Measurements from ENCODE around the gene COLGALT1. TPM values are rescaled to one million over a fixed set of nuclear protein-coding genes. Genes with fewer than 3 reads are reported as not detected.

COLGALT1 gene
- total and polyA plus RNA-seq, 2 experiments from 2014 or later: 18.2 to 63.4 TPM

DNA sequence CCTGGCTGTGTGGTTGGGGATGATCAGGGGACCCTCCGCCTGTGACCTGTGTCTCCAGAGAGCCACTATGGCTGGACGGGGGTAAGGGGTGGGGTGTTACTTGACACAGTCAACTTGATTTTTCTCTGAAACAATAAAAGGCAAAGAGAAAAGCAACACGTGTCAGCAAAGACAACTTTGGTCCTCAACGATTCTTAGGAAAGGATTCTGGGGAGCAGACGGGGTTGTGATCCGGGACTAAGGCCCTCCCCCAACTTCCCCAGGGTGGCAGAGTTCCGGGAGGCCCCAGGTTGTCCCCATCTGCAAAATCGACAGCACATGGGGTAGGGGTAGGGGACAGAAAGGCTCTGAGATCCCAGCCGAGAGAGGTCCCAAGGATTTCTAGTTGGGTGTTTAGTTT lies 46.2 kb downstream of the COLGALT1 start:
- no peak for DNase-seq (ENCODE audit: low spot score)
- Histone ChIP-seq H2AFZ (no peak overlapping the region), H3F3A (replicated peaks; ENCODE audit: low read depth) (peaks cover 19% of the 10 kb centered on the region; the same call in 1 of the 2 replicates), H3K4me1 (ENCODE audit: insufficient read depth) (peaks cover 20% of the 10 kb centered on the region; the same call in 1 of the 2 replicates), H3K9me2 (ENCODE audit: insufficient read depth) (peaks cover 4% of the 10 kb centered on the region; the same call in 1 of the 2 replicates), H3K27ac (ENCODE audit: low read depth) (no peak overlapping the region), H3K79me2 (replicated peaks; ENCODE audit: insufficient read depth) (no peaks in the 10 kb centered on the region), H3K4me3 (peak overlapping the region; percentile 34; the same call in 1 of the 2 replicates), H4K20me1 (replicated peaks; ENCODE audit: insufficient read depth) (no peaks in the 10 kb centered on the region), H3K36me3 (ENCODE audit: insufficient read depth) (no peaks in the 10 kb centered on the region), H3K27me3 (ENCODE audit: insufficient read depth) (peaks cover 6% of the 10 kb centered on the region; the same call in 1 of the 2 replicates), H3K4me2 (peak overlapping the region; percentile 64; the same call in 1 of the 2 replicates)
- H3K4me3 Mint-ChIP-seq: no peak overlapping the region
- TF ChIP-seq, protein P1, sequence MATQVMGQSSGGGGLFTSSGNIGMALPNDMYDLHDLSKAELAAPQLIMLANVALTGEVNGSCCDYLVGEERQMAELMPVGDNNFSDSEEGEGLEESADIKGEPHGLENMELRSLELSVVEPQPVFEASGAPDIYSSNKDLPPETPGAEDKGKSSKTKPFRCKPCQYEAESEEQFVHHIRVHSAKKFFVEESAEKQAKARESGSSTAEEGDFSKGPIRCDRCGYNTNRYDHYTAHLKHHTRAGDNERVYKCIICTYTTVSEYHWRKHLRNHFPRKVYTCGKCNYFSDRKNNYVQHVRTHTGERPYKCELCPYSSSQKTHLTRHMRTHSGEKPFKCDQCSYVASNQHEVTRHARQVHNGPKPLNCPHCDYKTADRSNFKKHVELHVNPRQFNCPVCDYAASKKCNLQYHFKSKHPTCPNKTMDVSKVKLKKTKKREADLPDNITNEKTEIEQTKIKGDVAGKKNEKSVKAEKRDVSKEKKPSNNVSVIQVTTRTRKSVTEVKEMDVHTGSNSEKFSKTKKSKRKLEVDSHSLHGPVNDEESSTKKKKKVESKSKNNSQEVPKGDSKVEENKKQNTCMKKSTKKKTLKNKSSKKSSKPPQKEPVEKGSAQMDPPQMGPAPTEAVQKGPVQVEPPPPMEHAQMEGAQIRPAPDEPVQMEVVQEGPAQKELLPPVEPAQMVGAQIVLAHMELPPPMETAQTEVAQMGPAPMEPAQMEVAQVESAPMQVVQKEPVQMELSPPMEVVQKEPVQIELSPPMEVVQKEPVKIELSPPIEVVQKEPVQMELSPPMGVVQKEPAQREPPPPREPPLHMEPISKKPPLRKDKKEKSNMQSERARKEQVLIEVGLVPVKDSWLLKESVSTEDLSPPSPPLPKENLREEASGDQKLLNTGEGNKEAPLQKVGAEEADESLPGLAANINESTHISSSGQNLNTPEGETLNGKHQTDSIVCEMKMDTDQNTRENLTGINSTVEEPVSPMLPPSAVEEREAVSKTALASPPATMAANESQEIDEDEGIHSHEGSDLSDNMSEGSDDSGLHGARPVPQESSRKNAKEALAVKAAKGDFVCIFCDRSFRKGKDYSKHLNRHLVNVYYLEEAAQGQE (IDR thresholded peaks at IDR 0.05; ENCODE audit: unreplicated experiment): no peak
- no peak for TF ChIP-seq JUNB (IDR thresholded peaks at IDR 0.05; ENCODE audit: unreplicated experiment)
- TF ChIP-seq EZH2phosphoT487 (IDR thresholded peaks at IDR 0.05; ENCODE audit: unreplicated experiment): no peak
- TF ChIP-seq, protein P2, sequence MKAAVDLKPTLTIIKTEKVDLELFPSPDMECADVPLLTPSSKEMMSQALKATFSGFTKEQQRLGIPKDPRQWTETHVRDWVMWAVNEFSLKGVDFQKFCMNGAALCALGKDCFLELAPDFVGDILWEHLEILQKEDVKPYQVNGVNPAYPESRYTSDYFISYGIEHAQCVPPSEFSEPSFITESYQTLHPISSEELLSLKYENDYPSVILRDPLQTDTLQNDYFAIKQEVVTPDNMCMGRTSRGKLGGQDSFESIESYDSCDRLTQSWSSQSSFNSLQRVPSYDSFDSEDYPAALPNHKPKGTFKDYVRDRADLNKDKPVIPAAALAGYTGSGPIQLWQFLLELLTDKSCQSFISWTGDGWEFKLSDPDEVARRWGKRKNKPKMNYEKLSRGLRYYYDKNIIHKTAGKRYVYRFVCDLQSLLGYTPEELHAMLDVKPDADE (IDR thresholded peaks at IDR 0.05): no peak
- no peak for TF ChIP-seq ZNF114 (CRISPR knock-in tag; IDR thresholded peaks at IDR 0.05)
- peaks cover 4% of the 10 kb centered on the region; the same call in 1 of the 3 replicates for H3K9me3 Mint-ChIP-seq
- H3K27me3 Mint-ChIP-seq (ENCODE audit: insufficient read depth, low read depth, poor library complexity): peaks cover 36% of the 10 kb centered on the region
- peaks cover 11% of the 10 kb centered on the region for H3K36me3 Mint-ChIP-seq (ENCODE audit: low read depth)
- H3K4me1 Mint-ChIP-seq: peaks cover 17% of the 10 kb centered on the region
- H3K27ac Mint-ChIP-seq: no peak overlapping the region
- ATAC-seq: no peak

DNA sequence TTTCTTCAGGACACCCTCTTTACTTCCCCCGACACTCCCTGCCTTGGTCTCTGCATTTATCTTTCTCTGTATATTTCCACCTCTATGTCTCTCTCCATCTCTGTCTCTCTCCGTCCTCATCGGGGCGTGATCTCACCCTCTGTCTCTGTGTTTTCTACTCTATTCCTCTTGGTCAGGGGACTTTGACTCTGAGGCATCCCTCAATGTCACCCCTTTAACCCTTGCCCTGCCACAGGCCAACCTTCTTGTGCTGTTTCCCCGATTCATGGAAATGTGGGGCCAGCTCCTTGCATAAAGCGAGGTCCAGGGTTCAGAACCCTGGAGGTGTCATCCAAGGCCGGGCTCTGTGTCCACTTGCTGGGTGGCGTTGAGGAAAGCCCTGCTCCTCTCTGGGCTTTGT lies 46.8 kb downstream of the COLGALT1 start:
- Mint-ChIP-seq H3K27me3 (ENCODE audit: insufficient read depth, low read depth, poor library complexity) (peaks cover 39% of the 10 kb centered on the region), H3K36me3 (ENCODE audit: low read depth) (peaks cover 14% of the 10 kb centered on the region), H3K4me3 (no peak overlapping the region; the same call in 2 of the 3 replicates), H3K9me3 (peaks cover 4% of the 10 kb centered on the region; the same call in 2 of the 3 replicates), H3K27ac (no peak overlapping the region; the same call in 1 of the 2 replicates), H3K4me1 (peaks cover 20% of the 10 kb centered on the region)
- no peak overlapping the region for H2AFZ ChIP-seq
- H4K20me1 ChIP-seq (replicated peaks; ENCODE audit: insufficient read depth): no peaks in the 10 kb centered on the region
- 0 out of 2 replicates have a peak, but pooled peaks have one; percentile 1 for TF ChIP-seq POLR2AphosphoS5 (IDR thresholded peaks at IDR 0.05; ENCODE audit: low read depth)
- TF ChIP-seq STAT1 (IDR thresholded peaks at IDR 0.05; ENCODE audit: unreplicated experiment): no peak
- DNase-seq (ENCODE audit: low spot score) (peak; percentile 43), ATAC-seq (no peak)
- no peaks in the 10 kb centered on the region for H3K79me2 ChIP-seq (replicated peaks; ENCODE audit: insufficient read depth)
- H3K4me1 ChIP-seq (ENCODE audit: insufficient read depth): peaks cover 20% of the 10 kb centered on the region; the same call in 1 of the 2 replicates
- no peak overlapping the region for H3K4me3 ChIP-seq
- H3K27me3 ChIP-seq (ENCODE audit: insufficient read depth): peaks cover 6% of the 10 kb centered on the region; the same call in 1 of the 2 replicates
- no peaks in the 10 kb centered on the region for H3K36me3 ChIP-seq (ENCODE audit: insufficient read depth)
- H3F3A ChIP-seq (replicated peaks; ENCODE audit: low read depth): peaks cover 19% of the 10 kb centered on the region
- no peak overlapping the region for H3K27ac ChIP-seq (ENCODE audit: low read depth)
- peaks cover 4% of the 10 kb centered on the region; the same call in 1 of the 2 replicates for H3K9me2 ChIP-seq (ENCODE audit: insufficient read depth)
- peak overlapping the region; percentile 64; the same call in 1 of the 2 replicates for H3K4me2 ChIP-seq
